ENCODE results near the gene RELN. TPM values are rescaled to one million over a fixed set of nuclear protein-coding genes. Genes with fewer than 3 reads are reported as not detected.

The RELN gene
- total and polyA plus RNA-seq, 10 of the 15 experiments (the other 5 are each of a cell fraction or from before 2014, with no cell fraction given) = 0.11 to 0.21 TPM; not detected in 8

DNA sequence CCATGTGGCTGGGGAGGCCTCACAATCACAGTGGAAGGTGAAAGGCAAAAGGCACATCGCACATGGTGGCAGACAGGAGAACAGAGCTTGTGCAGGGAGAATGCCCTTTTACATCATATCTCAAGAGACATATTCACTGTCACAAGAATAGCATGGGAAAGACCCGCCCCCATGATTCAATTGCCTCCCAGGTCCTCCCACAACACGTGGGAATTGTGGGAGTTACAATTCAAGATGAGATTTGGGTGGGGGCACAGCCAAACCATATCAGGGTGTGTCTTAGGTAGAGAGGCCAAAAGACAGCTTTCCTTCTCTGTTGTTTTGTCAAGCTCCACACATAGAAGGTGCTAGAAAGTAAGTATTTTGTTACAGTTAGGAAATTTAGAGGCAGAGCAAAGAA, 522.6 kb downstream of the RELN start:
- 22% methylated on average over 3 of the region's 3 CpGs for WGBS (ENCODE audit: insufficient coverage, insufficient replicate concordance, low lambda C conversion rate, missing lambda C conversion rate)
- Histone ChIP-seq H3K9ac (ENCODE audit: control insufficient read depth, insufficient read depth, low read length) (no peak overlapping the region), H3K4me1 (ENCODE audit: control insufficient read depth, insufficient read depth, low read length) (no peaks in the 10 kb centered on the region), H3K36me3 (ENCODE audit: control insufficient read depth in 2 of 2, insufficient read depth in 2 of 2, low read length in 1 of 2) (no peaks in the 10 kb centered on the region), H3K79me2 (ENCODE audit: control insufficient read depth, insufficient read depth, low read length) (no peaks in the 10 kb centered on the region), H3K4me3 (no peak overlapping the region), H3K27me3 (replicated peaks in 1 of 2; ENCODE audit: control insufficient read depth in 2 of 2, insufficient read depth in 2 of 2, low read length in 1 of 2) (no peaks in the 10 kb centered on the region), H3K4me2 (ENCODE audit: control insufficient read depth, insufficient read depth) (no peak overlapping the region), H2AFZ (ENCODE audit: control insufficient read depth, low read depth, low read length) (no peak overlapping the region), H3K27ac (ENCODE audit: control insufficient read depth, insufficient read depth) (no peak overlapping the region), H4K20me1 (ENCODE audit: control insufficient read depth, insufficient read depth) (no peaks in the 10 kb centered on the region), H3K9me3 (replicated peaks; ENCODE audit: control insufficient read depth, insufficient read depth, low read length) (no peaks in the 10 kb centered on the region)
- in situ Hi-C loops (cut with MboI) (no loop called here), intact Hi-C loops (cut with micrococcal nuclease; ENCODE audit: unreplicated experiment) (no loop called here)
- ChIA-PET RAD21 (ENCODE audit: unreplicated experiment) (no interaction called here), CTCF (interaction anchor here (0.6 to 0.8 kb wide), 2 partner anchors 60 to 1365 kb away, joined by 3 read pairs; no protein-coding TSS in a partner anchor), POLR2A (no interaction called here), SMC1A (ENCODE audit: uncharacterized antibody, unreplicated experiment) (interaction anchor here (1.0 kb wide), 1 partner anchor 8 kb away, joined by 3 read pairs; no protein-coding TSS in a partner anchor)
- TF ChIP-seq CEBPB (IDR thresholded peaks at IDR 0.05; ENCODE audit: borderline replicate concordance in 1 of 2, low read depth in 2 of 2, low read length in 2 of 2) (no peak), ZBTB4 (CRISPR knock-in tag; IDR thresholded peaks at IDR 0.05) (no peak), CBX3 (IDR thresholded peaks at IDR 0.05; ENCODE audit: borderline replicate concordance, low read depth) (no peak), SPI1 (IDR thresholded peaks at IDR 0.05; ENCODE audit: borderline replicate concordance, insufficient read depth, low read depth, low read length) (no peak), CHD2 (IDR thresholded peaks at IDR 0.05; ENCODE audit: borderline replicate concordance, low read depth, low read length) (no peak), MYC (IDR thresholded peaks at IDR 0.05; ENCODE audit: insufficient read depth, insufficient read length, insufficient replicate concordance, low read length, severe bottlenecking) (no peak)
- TF ChIP-seq, protein P1, sequence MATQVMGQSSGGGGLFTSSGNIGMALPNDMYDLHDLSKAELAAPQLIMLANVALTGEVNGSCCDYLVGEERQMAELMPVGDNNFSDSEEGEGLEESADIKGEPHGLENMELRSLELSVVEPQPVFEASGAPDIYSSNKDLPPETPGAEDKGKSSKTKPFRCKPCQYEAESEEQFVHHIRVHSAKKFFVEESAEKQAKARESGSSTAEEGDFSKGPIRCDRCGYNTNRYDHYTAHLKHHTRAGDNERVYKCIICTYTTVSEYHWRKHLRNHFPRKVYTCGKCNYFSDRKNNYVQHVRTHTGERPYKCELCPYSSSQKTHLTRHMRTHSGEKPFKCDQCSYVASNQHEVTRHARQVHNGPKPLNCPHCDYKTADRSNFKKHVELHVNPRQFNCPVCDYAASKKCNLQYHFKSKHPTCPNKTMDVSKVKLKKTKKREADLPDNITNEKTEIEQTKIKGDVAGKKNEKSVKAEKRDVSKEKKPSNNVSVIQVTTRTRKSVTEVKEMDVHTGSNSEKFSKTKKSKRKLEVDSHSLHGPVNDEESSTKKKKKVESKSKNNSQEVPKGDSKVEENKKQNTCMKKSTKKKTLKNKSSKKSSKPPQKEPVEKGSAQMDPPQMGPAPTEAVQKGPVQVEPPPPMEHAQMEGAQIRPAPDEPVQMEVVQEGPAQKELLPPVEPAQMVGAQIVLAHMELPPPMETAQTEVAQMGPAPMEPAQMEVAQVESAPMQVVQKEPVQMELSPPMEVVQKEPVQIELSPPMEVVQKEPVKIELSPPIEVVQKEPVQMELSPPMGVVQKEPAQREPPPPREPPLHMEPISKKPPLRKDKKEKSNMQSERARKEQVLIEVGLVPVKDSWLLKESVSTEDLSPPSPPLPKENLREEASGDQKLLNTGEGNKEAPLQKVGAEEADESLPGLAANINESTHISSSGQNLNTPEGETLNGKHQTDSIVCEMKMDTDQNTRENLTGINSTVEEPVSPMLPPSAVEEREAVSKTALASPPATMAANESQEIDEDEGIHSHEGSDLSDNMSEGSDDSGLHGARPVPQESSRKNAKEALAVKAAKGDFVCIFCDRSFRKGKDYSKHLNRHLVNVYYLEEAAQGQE (IDR thresholded peaks at IDR 0.05; ENCODE audit: low read depth, low read length) = no peak
- TF ChIP-seq, protein P2, sequence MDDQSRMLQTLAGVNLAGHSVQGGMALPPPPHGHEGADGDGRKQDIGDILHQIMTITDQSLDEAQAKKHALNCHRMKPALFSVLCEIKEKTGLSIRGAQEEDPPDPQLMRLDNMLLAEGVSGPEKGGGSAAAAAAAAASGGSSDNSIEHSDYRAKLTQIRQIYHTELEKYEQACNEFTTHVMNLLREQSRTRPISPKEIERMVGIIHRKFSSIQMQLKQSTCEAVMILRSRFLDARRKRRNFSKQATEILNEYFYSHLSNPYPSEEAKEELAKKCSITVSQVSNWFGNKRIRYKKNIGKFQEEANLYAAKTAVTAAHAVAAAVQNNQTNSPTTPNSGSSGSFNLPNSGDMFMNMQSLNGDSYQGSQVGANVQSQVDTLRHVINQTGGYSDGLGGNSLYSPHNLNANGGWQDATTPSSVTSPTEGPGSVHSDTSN (IDR thresholded peaks at IDR 0.05; ENCODE audit: insufficient replicate concordance, low read depth, low read length) = no peak
- ATAC-seq (no peak), FAIRE-seq (no peak), DNase-seq (ENCODE audit: low read depth, low spot score) (no peak)
- BruUV-seq (replicated peaks) = no TSS peak

Data from GM12878 (cell line).